Fibroblast of the aortic adventitia (primary cell): ENCODE results near the gene MUC4. TPM values are rescaled to one million over a fixed set of nuclear protein-coding genes. Genes with fewer than 3 reads are reported as not detected.
"Not testable (repeated sequence)": the region's sequence is repeated elsewhere in the genome, so short reads cannot be mapped to it uniquely, and the experiment has no call there.

Experiments used
- DNase-seq: peaks from one replicate; pipeline ENCODE4 v3.0.0-alpha.2; 2010; ENCODE audit warnings: low read depth
- H3K4me3 ChIP-seq: 2 replicates; pipeline ENCODE4 v1.5.1; 2011; ENCODE audit warnings: low read depth, mild to moderate bottlenecking, control low read depth, low read length, moderate library complexity
- CTCF ChIP-seq: IDR thresholded peaks from 2 replicates; pipeline ENCODE4 v1.5.1; 2011; ENCODE audit warnings: mild to moderate bottlenecking, low read length, control low read depth, inconsistent platforms; ENCODE audit not compliant: insufficient read depth
- total RNA-seq: library from RNA; depleted of rRNA; stranded (reverse); fragments of >200 nt; gene quantifications from 2 replicates; pipeline ENCODE4 v1.2.3, GENCODE V29; 2012; ENCODE audit warnings: low replicate concordance

The MUC4 gene
- total RNA-seq, 1 donor, result not detected

DNA sequence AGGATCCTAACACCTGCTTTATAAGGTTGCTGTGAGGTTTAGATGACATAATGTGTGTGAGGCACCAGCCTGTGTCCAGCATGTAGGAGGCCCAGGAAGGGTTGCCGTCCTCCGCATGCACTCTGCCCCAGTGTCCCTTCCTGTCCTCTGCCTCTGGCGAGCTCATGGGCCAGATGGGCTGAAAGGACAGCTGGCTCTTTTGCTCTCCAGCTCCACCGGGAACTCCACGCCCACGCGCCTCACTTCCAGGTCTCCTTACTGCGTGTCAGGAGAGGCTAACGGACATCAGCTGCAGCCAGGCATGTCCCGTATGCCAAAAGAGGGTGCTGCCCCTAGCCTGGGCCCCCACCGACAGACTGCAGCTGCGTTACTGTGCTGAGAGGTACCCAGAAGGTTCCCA, 78.8 kb downstream of the MUC4 start:
- H3K4me3 ChIP-seq, result no peak overlapping the region
- TF ChIP-seq CTCF, result no peak
- no peak for DNase-seq

GRCh38 chr3:195731356-195731905, 80.3 kb downstream of the MUC4 start:
- no peak overlapping the region for H3K4me3 ChIP-seq
- no peak for TF ChIP-seq CTCF
- no peak for DNase-seq

DNA sequence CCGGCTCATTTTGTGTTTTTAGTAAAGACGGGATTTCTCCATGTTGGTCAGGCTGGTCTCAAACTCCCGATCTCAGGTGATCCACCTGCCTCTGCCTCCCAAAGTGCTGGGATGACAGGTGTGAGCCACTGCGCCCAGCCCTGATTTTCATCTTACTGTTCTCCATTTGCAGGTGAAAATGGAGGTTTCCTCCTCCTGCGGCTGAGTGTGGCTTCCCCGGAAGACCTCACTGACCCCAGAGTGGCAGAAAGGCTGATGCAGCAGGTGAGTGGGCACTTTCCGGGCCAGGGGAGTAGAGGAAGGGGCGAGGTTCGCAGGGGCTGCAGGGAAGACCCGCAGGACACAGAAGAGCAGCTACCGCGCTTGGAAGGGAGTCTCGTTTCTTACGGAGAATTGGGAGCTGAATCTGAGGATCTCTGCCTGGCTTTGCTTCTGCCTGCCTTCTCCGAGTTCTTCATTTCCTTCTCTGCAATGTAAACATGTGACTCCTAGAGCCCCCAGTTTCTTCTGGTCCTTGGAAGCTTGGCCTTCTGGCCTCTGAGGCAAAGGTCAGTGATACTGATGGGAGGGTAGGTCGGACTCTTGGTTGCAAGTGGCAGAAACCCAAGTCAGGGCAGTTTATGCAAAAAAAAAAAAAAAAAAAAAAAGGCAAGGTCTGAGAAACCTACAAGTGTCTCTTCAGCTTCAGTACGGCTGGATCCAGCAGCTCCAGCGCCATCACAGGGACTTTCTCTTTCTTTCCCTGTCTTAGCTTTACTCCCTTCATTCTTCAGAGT, 82.1 kb downstream of the MUC4 start:
- no peak for TF ChIP-seq CTCF
- no peak for DNase-seq
- no peak overlapping the region for H3K4me3 ChIP-seq

DNA sequence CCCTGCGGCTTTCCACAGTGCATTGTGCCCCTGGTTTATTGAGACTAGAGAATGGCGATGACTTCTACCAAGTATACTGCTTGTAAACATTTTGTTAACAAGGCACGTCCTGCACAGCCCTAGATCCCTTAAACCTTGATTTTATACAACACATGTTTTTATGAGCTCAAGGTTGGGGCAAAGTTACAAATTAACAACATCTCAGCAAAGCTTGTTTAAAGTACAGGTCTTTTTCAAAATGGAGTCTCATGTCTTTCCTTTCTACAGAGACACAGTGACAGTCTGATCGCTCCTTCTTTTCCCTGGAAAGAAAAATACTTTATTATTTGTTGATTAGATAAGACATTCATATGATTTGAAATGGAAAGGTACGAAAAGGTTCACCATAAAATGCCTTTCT, 82.9 kb downstream of the MUC4 start:
- not testable (repeated sequence) for DNase-seq

DNA sequence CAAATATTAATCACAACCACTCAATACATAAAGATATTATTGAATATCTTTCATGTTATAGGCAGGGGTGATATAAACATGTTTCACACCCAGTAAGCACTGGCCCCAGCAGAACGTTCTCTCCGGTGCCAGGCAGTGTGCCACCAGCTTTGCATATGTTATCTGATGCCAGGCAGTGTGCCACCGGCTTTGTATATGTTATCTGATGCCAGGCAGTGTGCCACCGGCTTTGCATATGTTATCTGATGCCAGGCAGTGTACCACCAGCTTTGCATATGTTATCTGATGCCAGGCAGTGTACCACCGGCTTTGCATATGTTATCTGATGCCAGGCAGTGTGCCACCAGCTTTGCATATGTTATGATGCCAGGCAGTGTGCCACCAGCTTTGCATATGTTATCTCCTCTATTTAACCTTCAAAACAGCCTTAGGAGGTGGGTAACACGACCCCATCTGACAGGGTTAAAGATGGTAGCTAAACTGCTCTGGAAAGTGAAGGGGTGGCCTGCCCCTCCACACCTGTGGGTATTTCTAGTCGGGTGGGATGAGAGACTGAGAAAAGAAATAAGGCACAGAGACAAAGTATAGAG, 84.0 kb downstream of the MUC4 start:
- TF ChIP-seq CTCF, result no peak
- no peak overlapping the region for H3K4me3 ChIP-seq
- DNase-seq, result no peak

More for the DNA sequence above, 82.9 kb downstream of the MUC4 start:
- not testable (repeated sequence) for H3K4me3 ChIP-seq

- H3K4me3 ChIP-seq, DNase-seq: not testable (repeated sequence)
Observed at GRCh38 chr3:195725916-195726740, 85.6 kb downstream of the MUC4 start.

DNA sequence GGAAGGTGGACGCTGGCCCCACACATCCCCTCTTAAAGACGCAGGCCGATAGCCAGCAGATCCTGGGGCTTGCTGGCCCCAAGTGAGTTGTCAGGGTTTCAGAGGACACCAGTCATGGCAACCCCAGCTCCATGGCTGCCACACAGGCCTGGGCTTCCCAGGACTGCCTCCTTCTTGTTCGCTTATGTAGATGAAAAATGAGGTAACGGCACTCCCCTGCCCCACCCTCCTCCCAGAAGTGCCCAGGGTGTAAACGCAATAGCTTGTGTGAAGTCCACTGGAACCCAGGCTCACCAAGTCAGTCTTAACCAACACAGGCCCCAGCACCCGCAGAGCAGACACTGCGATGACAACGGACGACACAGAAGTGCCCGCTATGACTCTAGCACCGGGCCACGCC, 87.4 kb downstream of the MUC4 start:
- not testable (repeated sequence) for H3K4me3 ChIP-seq, DNase-seq

DNA sequence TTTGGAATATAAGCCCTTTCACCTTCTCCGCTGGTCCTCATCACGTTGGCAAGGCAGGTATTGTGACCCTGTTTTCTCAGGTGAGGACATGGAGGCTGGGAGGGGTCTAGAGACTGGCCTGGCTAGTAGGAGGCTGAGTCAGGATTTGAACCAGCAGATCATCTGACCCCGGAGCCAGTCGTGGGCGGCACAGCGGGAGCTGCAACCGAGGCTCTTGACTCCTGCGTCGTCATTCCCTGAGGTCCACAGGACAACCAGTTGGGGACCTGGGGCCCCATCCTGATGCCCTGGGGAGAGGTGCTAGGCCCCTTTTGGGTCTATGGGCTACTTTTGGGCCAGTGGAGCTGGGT, 88.8 kb downstream of the MUC4 start:
- DNase-seq, H3K4me3 ChIP-seq: not testable (repeated sequence)

DNA sequence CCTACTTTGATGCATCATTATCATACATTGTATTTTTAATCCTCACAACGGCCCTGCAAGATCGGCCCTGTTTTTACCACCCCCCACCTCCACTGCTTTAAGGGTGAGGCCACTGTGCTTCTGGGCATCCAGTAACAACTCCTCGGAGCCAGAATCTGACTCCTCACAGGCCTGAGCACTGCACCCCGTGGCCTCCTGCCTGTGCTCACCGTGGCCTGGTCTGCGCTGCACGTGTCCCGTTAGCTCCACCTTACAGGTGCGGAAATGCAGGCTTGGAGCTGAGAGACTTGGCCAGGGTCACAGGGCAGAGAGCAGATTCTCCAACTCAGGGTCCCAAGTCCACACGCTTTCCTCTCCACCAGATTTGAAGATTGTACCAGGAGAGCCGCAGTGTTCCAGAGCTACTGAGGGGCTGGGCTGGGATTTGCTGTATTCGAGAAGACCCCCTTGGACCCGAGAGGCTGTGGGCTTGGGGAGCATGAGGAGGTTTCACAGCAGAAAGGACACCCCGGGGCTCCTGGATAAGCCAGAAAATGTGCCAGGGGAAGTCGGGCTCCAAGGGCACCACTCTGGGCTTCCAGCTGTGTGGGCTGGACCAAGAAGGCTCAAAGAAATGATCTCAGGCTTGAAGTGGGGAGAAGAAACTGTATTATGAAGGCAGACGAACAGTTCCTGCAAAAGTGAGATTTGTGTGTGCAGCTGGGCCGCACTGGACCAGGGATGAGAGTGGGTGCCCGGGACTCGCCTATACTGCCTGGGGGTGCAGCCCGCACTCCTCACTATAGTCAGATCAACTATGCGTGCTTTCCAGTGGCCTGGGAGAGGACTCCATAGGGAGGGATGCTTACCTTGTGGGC, 89.4 kb downstream of the MUC4 start:
- DNase-seq, H3K4me3 ChIP-seq: not testable (repeated sequence)

DNA sequence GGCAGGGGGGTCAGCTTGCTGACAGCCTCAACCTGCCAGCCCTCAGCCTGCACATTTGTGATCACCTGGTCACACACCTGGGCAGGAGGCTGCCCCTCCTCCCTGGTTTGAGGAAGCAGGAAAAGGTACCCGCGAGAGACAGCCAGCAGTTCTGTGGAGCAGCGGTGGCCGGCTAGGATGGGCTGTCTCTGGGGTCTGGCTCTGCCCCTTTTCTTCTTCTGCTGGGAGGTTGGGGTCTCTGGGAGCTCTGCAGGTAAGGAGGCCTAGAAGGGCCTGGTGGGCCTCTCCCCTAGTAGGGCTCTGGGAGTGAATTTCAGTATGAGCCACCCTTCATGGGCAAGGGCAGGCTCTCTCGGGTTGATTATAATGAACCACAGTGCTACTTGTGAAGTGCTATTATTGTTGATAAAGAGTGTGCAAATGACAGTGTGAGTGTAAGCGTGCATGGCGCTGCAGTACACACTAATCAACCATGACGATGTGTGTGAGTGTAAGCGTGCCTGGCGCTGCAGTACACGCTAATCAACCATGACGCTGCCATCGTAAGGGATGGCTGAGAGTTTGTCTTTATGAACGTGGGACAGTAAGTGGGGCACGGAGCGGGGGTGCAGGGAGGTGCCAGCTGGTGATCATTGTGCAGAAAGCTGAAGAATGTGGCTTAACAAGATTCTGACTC, 90.8 kb downstream of the MUC4 start, which contains the start of gene MUC20:
TSS of gene MUC20 (plus strand) at position 148 of the 676 bp plus-strand sequence. CDS start at position 178, 30 bp downstream.
- not testable (repeated sequence) for DNase-seq, H3K4me3 ChIP-seq

DNA sequence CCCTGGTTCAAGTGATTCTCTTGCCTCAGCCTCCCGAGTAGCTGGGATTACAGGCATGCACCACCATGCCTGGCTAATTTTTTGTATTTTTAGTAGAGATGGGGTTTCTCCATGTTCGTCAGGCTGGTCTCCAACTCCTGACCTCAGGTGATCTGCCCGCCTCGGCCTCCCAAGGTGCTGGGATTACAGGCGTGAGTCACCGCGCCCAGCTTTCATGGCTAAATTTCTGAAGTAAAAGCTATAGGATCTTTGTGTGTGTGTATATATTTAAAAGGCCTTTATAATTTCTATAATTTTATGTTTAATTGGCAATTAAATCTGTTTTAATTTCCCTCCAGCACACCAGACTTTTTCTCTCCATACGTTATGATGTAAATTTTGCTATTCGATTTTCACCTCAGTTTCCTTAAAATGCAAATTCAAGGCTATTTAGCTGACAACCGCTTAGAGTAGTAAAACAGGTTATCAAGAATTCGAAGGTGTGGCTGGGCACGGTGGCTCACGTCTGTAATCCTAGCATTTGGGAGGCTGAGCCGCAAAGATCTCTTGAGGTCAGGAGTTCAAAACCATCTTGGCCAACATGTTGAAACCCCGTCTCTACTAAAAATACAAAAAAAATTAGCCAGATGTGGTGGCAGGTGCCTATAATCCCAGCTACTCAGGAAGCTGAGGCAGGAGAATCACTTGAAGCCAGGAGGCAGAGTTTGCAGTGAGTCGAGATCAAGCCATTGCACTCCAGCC, 92.0 kb downstream of the MUC4 start:
- not testable (repeated sequence) for DNase-seq, H3K4me3 ChIP-seq
